LNCAP (cell line): Measurements from ENCODE around the gene DUS1L.

Experiments used
- CTCF ChIP-seq: fragments of 450-650 bp; IDR thresholded peaks from 2 replicates; pipeline ENCODE4 v1.5.1; 2017; ENCODE audit warnings: mild to moderate bottlenecking

Gene DUS1L

GRCh38 chr17:82016875-82017459 lies 48.6 kb downstream of the DUS1L start:
- no peak for TF ChIP-seq CTCF

- no peak for TF ChIP-seq CTCF
These were observed 49.3 kb downstream of the DUS1L start for GRCh38 chr17:82016061-82016874.

- no peak for TF ChIP-seq CTCF
These were observed 50.2 kb downstream of the DUS1L start for GRCh38 chr17:82015311-82015971.

- no peak for TF ChIP-seq CTCF
These were observed 50.7 kb downstream of the DUS1L start for GRCh38 chr17:82014971-82015310.

- TF ChIP-seq CTCF, result no peak
These were observed 51.2 kb downstream of the DUS1L start for GRCh38 chr17:82014432-82014831.

GRCh38 chr17:82013772-82014321 lies 51.8 kb downstream of the DUS1L start:
- no peak for TF ChIP-seq CTCF

- TF ChIP-seq CTCF, result no peak
These were observed 52.3 kb downstream of the DUS1L start for GRCh38 chr17:82013341-82013740.
